GM12878 (cell line): ENCODE data around the gene ANKRD13D. TPM values are rescaled to one million over a fixed set of nuclear protein-coding genes. Genes with fewer than 3 reads are reported as not detected.

Source experiments
- BMI1 ChIP-seq: fragments of 450-650 bp; IDR thresholded peaks from 2 replicates; pipeline ENCODE4 v1.6.1; 2016; ENCODE audit warnings: mild to moderate bottlenecking, moderate library complexity, borderline replicate concordance
- CEBPB ChIP-seq, 2 experiments: fragments of 150-350 bp in 1 of 2; IDR thresholded peaks; 2 replicates each; pipeline ENCODE4 v1.6.1; 2012 to 2014; ENCODE audit warnings: low read depth in 2 of 2, low read length in 2 of 2, borderline replicate concordance in 1 of 2, inconsistent platforms in 1 of 2
- CHD4 ChIP-seq: fragments of 200-600 bp; sonication (generic); IDR thresholded peaks from 2 replicates; pipeline ENCODE4 v1.6.1; 2016; ENCODE audit warnings: mild to moderate bottlenecking
- FOXM1 ChIP-seq: IDR thresholded peaks from 2 replicates; pipeline ENCODE4 v1.6.1; 2012; ENCODE audit warnings: low read depth, mild to moderate bottlenecking, inconsistent platforms, low read length, moderate library complexity
- HCFC1 ChIP-seq: fragments of 150-350 bp; IDR thresholded peaks from 2 replicates; pipeline ENCODE4 v1.6.1; 2014; ENCODE audit warnings: low read length
- KDM1A ChIP-seq: fragments of 200-600 bp; sonication (generic); IDR thresholded peaks from 2 replicates; pipeline ENCODE4 v1.6.1; 2016; ENCODE audit warnings: borderline replicate concordance
- LARP7 ChIP-seq: fragments of 450-650 bp; IDR thresholded peaks from 2 replicates; pipeline ENCODE4 v1.6.1; 2017; ENCODE audit warnings: mild to moderate bottlenecking
- MEF2A ChIP-seq: IDR thresholded peaks from 2 replicates; pipeline ENCODE4 v1.6.1; 2011; ENCODE audit warnings: low read depth, mild to moderate bottlenecking, low read length, moderate library complexity; ENCODE audit not compliant: insufficient read depth
- MEF2B ChIP-seq: fragments of 450-650 bp; IDR thresholded peaks from 2 replicates; pipeline ENCODE4 v1.6.1; 2018; ENCODE audit warnings: mild to moderate bottlenecking, moderate library complexity; ENCODE audit not compliant: partially characterized antibody, poor library complexity, severe bottlenecking
- NKRF ChIP-seq: fragments of 450-650 bp; conservative IDR thresholded peaks from 2 replicates; pipeline ENCODE4 v1.6.1; 2017; ENCODE audit warnings: mild to moderate bottlenecking, moderate library complexity
- NR2C1 ChIP-seq: fragments of 450-650 bp; IDR thresholded peaks from 2 replicates; pipeline ENCODE4 v1.6.1; 2017; ENCODE audit warnings: antibody characterized with exemption, mild to moderate bottlenecking, moderate library complexity
- NRF1 ChIP-seq: conservative IDR thresholded peaks from 2 replicates; pipeline ENCODE4 v1.6.1; 2011; ENCODE audit warnings: mild to moderate bottlenecking, low read depth, low read length, improper control_type of control experiment
- PAX8 ChIP-seq: fragments of 450-650 bp; IDR thresholded peaks from 2 replicates; pipeline ENCODE4 v1.6.1; 2017; ENCODE audit warnings: mild to moderate bottlenecking, moderate library complexity
- PML ChIP-seq: IDR thresholded peaks from 2 replicates; pipeline ENCODE4 v1.6.1; 2012; ENCODE audit warnings: low read length, inconsistent platforms
- POU2F2 ChIP-seq: IDR thresholded peaks from 3 replicates; pipeline ENCODE4 v1.6.1; 2011; ENCODE audit warnings: low read depth, mild to moderate bottlenecking, low read length, borderline replicate concordance
- RELB ChIP-seq: fragments of 450-650 bp; IDR thresholded peaks from 2 replicates; pipeline ENCODE4 v1.6.1; 2017; ENCODE audit warnings: low read depth, mild to moderate bottlenecking, moderate library complexity
- RUNX3 ChIP-seq: IDR thresholded peaks from 2 replicates; pipeline ENCODE4 v1.6.1; 2012; ENCODE audit warnings: low read length, inconsistent platforms
- SMAD1 ChIP-seq: fragments of 450-650 bp; IDR thresholded peaks from 2 replicates; pipeline ENCODE4 v1.6.1; 2018; ENCODE audit warnings: mild to moderate bottlenecking, low read depth; ENCODE audit not compliant: partially characterized antibody
- SREBF2 ChIP-seq: IDR thresholded peaks from 2 replicates; pipeline ENCODE4 v1.6.1; 2012; ENCODE audit warnings: mild to moderate bottlenecking, low read length
- TAF1 ChIP-seq: IDR thresholded peaks from 2 replicates; pipeline ENCODE4 v1.6.1; 2011; ENCODE audit warnings: mild to moderate bottlenecking, low read depth, low read length, borderline replicate concordance
- ZBTB4 ChIP-seq: fragments of 450-650 bp; formaldehyde crosslinking; IDR thresholded peaks from 2 replicates; pipeline ENCODE4 v1.4.0; 2022; ENCODE audit warnings: mild to moderate bottlenecking, moderate library complexity
- ZNF207 ChIP-seq: fragments of 450-650 bp; IDR thresholded peaks from 2 replicates; pipeline ENCODE4 v1.6.1; 2014; ENCODE audit warnings: antibody characterized with exemption, mild to moderate bottlenecking, borderline replicate concordance
- ZZZ3 ChIP-seq: IDR thresholded peaks from 2 replicates; pipeline ENCODE4 v1.6.1; 2011; ENCODE audit warnings: low read depth; ENCODE audit not compliant: control insufficient read depth, insufficient read length
- polyA plus RNA-seq, 11 experiments: library from polyadenylated mRNA; depleted of rRNA in 4 of 11; unstranded in 6 of 11; stranded (reverse) in 5 of 11; fragments of >200 nt; fragmentation: Nextera tagmentation in 4 of 11; fragmentation: Illumina TruSeq in 1 of 11; extraction: Ambion mirVana in 4 of 11; extraction: Trizol in 1 of 11; gene quantifications; 1 replicate in 1 of 11; 2 replicates in 10 of 11; pipeline versions ENCODE4 v1.2.1 to v1.2.3, GENCODE V29; 2011 to 2016; ENCODE audit warnings: inconsistent platforms in 2 of 11, missing spikeins in 2 of 11, low read depth in 1 of 11
- total RNA-seq, 4 experiments: library from RNA; depleted of rRNA in 3 of 4; stranded (reverse); fragments of >200 nt in 3 of 4; fragmentation: Illumina TruSeq in 1 of 4; extraction: Trizol in 1 of 4; gene quantifications; 2 replicates each; pipeline versions ENCODE4 v1.2.1 to v1.2.3, GENCODE V29; 2013 to 2021

The ANKRD13D gene
- total and polyA plus RNA-seq, 10 of the 15 experiments (the other 5 are each of a cell fraction or from before 2014, with no cell fraction given): 2.0 to 56.2 (median 21.4) TPM

GRCh38 chr11:67268081-67268961, 20.8 kb upstream of the ANKRD13D start (continued):
- TF ChIP-seq ZBTB4 (CRISPR knock-in tag) (no peak), NKRF (no peak), TAF1 (no peak), CEBPB (IDR thresholded peaks at IDR 0.05; ENCODE audit: borderline replicate concordance in 1 of 2, low read depth in 2 of 2, low read length in 2 of 2) (no peak), ZZZ3 (no peak), NRF1 (no peak), SMAD1 (no peak), NR2C1 (no peak), FOXM1 (no peak), HCFC1 (peak; percentile 4; the same call in 1 of the 2 replicates), BMI1 (no peak), ZNF207 (no peak), KDM1A (no peak), POU2F2 (no peak; the same call in 2 of the 3 replicates), PML (no peak), MEF2B (peak; percentile 69), RELB (no peak; the same call in 1 of the 2 replicates), CHD4 (no peak), PAX8 (no peak), RUNX3 (no peak), LARP7 (0 out of 2 replicates have a peak, but pooled peaks have one; percentile 15), MEF2A (0 out of 2 replicates have a peak, but pooled peaks have one; percentile 56), SREBF2 (no peak)
